Stimulated activated naive CD8-positive, alpha-beta T cell treated with anti-CD3 and anti-CD28 coated beads, Interleukin-15, amount 100 ng/mL, for 72 hours (primary cell): ENCODE results near the gene CORO2A.
"Not testable (repeated sequence)": the region's sequence is repeated elsewhere in the genome, so short reads cannot be mapped to it uniquely, and the experiment has no call there.

Experiments
- ATAC-seq: fragments of 150-1000 bp; cut with Tn5 transposase; 2 replicates; pipeline ENCODE4 v1.10.0; 2021; ENCODE audit warnings: mild to moderate bottlenecking, moderate library complexity
- DNase-seq, 2 donors: peaks; one replicate each; pipeline ENCODE4 v3.0.0; 2021 to 2022
- H3K27ac Mint-ChIP-seq, 2 donors: one replicate each; pipeline ENCODE4 v1.8.0; 2022; ENCODE audit warnings: mild to moderate bottlenecking in 2 of 2, mixed read lengths in 2 of 2, moderate library complexity in 2 of 2
- H3K27me3 Mint-ChIP-seq: one replicate; pipeline ENCODE4 v1.8.0; 2022; ENCODE audit warnings: mixed read lengths
- H3K4me1 Mint-ChIP-seq: one replicate; pipeline ENCODE4 v1.8.0; 2022; ENCODE audit warnings: mild to moderate bottlenecking, mixed read lengths
- H3K4me3 Mint-ChIP-seq, 2 donors: one replicate each; pipeline ENCODE4 v1.8.0; 2022; ENCODE audit warnings: mild to moderate bottlenecking in 2 of 2, mixed read lengths in 2 of 2, moderate library complexity in 1 of 2
- H3K9me3 Mint-ChIP-seq, 2 donors: one replicate each; pipeline ENCODE4 v1.8.0; 2022; ENCODE audit warnings: mixed read lengths in 2 of 2

CORO2A gene

DNA sequence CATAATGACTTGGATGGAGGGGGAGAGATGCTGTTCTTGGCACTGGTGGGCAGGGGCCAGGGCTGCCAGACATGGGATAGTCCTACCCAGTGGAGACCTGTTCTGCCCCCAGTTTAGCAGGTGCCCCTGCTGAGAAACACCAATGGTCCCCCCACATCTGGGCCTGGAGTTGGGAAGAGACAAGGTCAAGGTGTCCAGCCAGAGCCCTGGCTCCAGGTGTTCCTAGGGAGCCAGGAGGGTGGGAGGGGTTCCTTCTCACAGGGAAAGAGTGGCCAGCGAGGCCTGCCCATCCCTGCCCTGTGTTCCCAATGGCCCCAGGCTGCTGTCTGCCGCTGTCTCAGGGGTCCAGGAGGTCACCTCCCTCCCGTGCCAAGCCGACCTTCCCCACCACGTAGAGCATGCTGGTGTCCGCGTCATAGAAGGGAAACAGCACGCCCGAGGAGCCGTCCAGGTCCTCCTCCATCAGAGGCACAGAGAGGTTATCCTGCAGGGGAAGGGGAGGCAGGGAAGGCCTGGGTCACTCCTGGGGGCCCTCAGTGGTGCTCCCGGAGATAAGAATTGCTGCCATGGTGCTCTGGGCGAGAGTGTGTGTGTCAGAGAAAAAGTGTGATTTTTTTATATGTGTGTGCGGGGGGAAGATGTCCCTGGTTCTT is 61.7 kb downstream of the CORO2A start:
- H3K4me3 Mint-ChIP-seq = no peak overlapping the region
- H3K9me3 Mint-ChIP-seq = no peaks in the 10 kb centered on the region
- ATAC-seq (no peak), DNase-seq (no peak)
- no peaks in the 10 kb centered on the region for H3K27me3 Mint-ChIP-seq
- peak overlapping the region; percentile 64 to 80 for H3K27ac Mint-ChIP-seq
- H3K4me1 Mint-ChIP-seq = peaks cover 9% of the 10 kb centered on the region

DNA sequence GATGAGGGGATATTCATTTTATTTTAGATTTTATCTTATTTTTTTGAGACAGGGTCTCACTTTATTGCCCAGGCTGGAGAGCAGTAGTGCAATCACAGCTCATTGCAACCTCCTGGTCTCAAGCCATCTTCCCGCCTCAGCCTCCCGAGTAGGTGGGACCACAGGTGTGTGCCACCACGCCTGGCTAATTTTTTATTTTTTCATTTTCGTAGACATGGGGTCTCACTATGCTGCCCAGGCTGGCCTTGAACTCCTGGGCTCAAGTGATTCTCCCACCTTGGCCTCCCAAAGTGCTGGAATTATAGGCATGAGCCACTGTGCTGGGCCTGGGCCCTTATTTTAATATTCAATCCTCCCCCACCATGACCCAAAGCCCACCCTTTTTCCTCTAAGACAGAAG is 62.4 kb downstream of the CORO2A start:
- not testable (repeated sequence) for H3K4me1 Mint-ChIP-seq, H3K27me3 Mint-ChIP-seq, DNase-seq, H3K4me3 Mint-ChIP-seq, ATAC-seq, H3K9me3 Mint-ChIP-seq
- peak overlapping the region in 1 of 2 donors; percentile 80 for H3K27ac Mint-ChIP-seq

DNA sequence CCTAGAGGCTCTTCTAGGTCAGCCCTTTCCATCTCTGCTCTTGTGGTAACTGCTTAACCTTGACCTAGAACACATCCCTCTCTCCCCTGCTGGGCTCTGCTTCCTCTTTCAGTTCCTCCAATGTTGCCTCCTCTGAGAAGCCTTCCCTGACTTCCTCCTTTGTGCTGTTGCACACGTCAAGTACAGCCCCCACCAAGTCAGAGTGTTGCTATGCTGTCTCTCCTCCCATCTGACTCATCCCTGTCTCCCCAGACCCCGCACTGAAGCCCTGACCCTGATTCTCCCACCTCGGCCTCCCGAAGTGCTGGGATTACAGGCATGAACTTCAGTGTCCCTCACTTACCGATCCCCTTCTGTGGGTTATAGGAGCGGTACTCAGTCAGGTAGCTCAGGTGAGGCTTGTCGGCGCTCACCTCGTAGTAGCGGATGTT is 63.0 kb downstream of the CORO2A start:
- no peak overlapping the region for H3K4me3 Mint-ChIP-seq
- H3K27me3 Mint-ChIP-seq = no peaks in the 10 kb centered on the region
- peak overlapping the region; percentile 50 to 59 for H3K27ac Mint-ChIP-seq

GRCh38 chr9:98128316-98128715 is 64.1 kb downstream of the CORO2A start:
- DNase-seq (no peak), ATAC-seq (no peak)
- Mint-ChIP-seq H3K9me3 (no peaks in the 10 kb centered on the region), H3K27ac (peak overlapping the region in 1 of 2 donors; percentile 34), H3K27me3 (no peaks in the 10 kb centered on the region), H3K4me1 (peaks cover 5% of the 10 kb centered on the region), H3K4me3 (no peak overlapping the region)

More for the DNA sequence above, 63.0 kb downstream of the CORO2A start:
- ATAC-seq (no peak), DNase-seq (no peak)
- Mint-ChIP-seq H3K9me3 (no peaks in the 10 kb centered on the region), H3K4me1 (peaks cover 9% of the 10 kb centered on the region)

GRCh38 chr9:98127226-98127625 is 65.2 kb downstream of the CORO2A start:
- no peaks in the 10 kb centered on the region for H3K27me3 Mint-ChIP-seq
- H3K4me1 Mint-ChIP-seq = peaks cover 6% of the 10 kb centered on the region
- no peak for ATAC-seq
- DNase-seq = no peak
- no peak overlapping the region for H3K4me3 Mint-ChIP-seq
- no peaks in the 10 kb centered on the region for H3K9me3 Mint-ChIP-seq
- no peak overlapping the region for H3K27ac Mint-ChIP-seq

DNA sequence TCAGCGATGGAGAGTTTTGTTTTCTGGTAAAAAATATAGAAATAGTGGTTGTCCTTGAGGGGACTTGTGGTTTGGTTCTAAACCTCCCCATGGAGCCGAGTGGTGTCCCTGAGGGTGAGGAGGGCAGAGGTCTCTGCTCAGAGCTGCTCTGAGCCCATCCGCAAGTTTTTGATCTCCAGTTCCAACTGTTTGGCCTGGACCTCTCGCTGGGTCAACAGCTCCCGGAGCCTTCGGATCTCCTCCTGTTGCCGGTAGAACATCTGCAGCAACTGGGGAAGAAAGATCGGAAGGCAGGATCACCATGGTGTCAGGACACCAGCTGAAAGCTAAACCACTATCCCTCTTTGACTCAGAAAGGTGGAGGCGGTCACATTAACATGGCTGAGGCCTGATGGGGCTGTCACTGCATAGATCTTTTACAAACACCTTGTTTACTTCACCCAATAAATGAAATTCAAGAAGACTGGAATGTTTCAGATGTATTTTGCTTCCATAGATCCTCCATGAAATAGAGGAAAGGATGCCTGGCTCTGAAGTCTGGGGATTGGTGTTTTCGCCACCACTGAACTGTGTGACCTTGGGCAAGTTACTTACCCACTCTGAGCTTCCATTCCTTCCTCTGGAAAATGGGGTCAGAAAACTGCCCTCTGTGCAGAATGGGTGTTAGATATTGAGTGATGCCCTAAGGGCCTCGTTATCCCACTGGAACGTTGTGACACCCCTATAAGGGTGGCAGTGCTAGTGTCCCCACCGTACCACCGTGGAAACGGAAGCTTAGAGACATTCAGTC is 67.6 kb downstream of the CORO2A start:
- Mint-ChIP-seq H3K4me3 (no peak overlapping the region), H3K9me3 (no peaks in the 10 kb centered on the region), H3K27ac (peak overlapping the region in 1 of 2 donors; percentile 27), H3K4me1 (peaks cover 30% of the 10 kb centered on the region), H3K27me3 (no peaks in the 10 kb centered on the region)
- DNase-seq (no peak), ATAC-seq (no peak)

GRCh38 chr9:98124091-98124490 is 68.3 kb downstream of the CORO2A start:
- H3K27me3 Mint-ChIP-seq, H3K27ac Mint-ChIP-seq: not testable (repeated sequence)

GRCh38 chr9:98121058-98121457 is 71.4 kb downstream of the CORO2A start:
- DNase-seq (no peak), ATAC-seq (no peak)
- H3K27ac Mint-ChIP-seq = no peak overlapping the region
- H3K4me1 Mint-ChIP-seq = peaks cover 56% of the 10 kb centered on the region
- no peaks in the 10 kb centered on the region for H3K27me3 Mint-ChIP-seq
- H3K4me3 Mint-ChIP-seq = peak overlapping the region in 1 of 2 donors; percentile 99
- no peaks in the 10 kb centered on the region for H3K9me3 Mint-ChIP-seq

More at GRCh38 chr9:98124091-98124490, 68.3 kb downstream of the CORO2A start:
- DNase-seq, ATAC-seq, H3K4me3 Mint-ChIP-seq, H3K9me3 Mint-ChIP-seq: not testable (repeated sequence)
- H3K4me1 Mint-ChIP-seq = peaks cover 37% of the 10 kb centered on the region

GRCh38 chr9:98120476-98120875 is 72.0 kb downstream of the CORO2A start:
- peaks cover 56% of the 10 kb centered on the region for H3K4me1 Mint-ChIP-seq

GRCh38 chr9:98118640-98119601 is 73.5 kb downstream of the CORO2A start, which contains the start of gene TRIM14:
TSS of gene TRIM14 (minus strand) at chr9:98119222. CDS start at chr9:98119188, 34 bp downstream.
- Mint-ChIP-seq H3K27me3 (no peaks in the 10 kb centered on the region), H3K27ac (peak within 1 kb of the TSS; percentile 98), H3K9me3 (no peaks in the 10 kb centered on the region), H3K4me1 (peaks cover 56% of the 10 kb centered on the region), H3K4me3 (peak within 1 kb of the TSS; percentile 96 to 99)
- DNase-seq (peak; percentile 50 to 63), ATAC-seq (peak; percentile 69)

More at GRCh38 chr9:98120476-98120875, 72.0 kb downstream of the CORO2A start:
- DNase-seq = no peak
- H3K27ac Mint-ChIP-seq = peak overlapping the region in 1 of 2 donors; percentile 49
- H3K27me3 Mint-ChIP-seq = no peaks in the 10 kb centered on the region
- peak overlapping the region; percentile 96 to 99 for H3K4me3 Mint-ChIP-seq
- H3K9me3 Mint-ChIP-seq = no peaks in the 10 kb centered on the region
- ATAC-seq = no peak

GRCh38 chr9:98117984-98118639 is 74.3 kb downstream of the CORO2A start:
- H3K4me3 Mint-ChIP-seq = peak overlapping the region; percentile 96 to 99
- DNase-seq (peak; percentile 40 to 59), ATAC-seq (peak; percentile 84)
- H3K27me3 Mint-ChIP-seq = no peaks in the 10 kb centered on the region
- peaks cover 56% of the 10 kb centered on the region for H3K4me1 Mint-ChIP-seq
- no peaks in the 10 kb centered on the region for H3K9me3 Mint-ChIP-seq
- H3K27ac Mint-ChIP-seq = peak overlapping the region; percentile 98

DNA sequence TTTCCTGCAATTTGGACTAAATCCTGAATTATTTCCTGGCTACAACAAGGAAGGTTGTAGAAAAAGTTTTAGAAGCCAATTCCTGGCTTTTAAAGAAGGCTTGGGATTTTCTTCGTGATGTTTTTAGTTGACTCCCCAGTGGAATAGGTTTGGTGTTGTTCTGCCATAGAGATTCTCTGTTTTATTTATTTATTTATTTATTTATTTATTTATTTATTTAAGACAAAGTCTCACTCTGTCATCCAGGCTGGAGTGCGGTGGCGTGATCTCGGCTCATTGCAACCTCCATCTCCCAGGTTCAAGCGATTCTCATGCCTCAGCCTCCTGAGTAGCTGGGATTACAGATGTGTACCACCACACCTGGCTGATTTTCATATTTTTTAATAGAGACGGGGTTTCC is 75.3 kb downstream of the CORO2A start:
- H3K4me3 Mint-ChIP-seq = peak overlapping the region in 1 of 2 donors; percentile 99
- not testable (repeated sequence) for H3K9me3 Mint-ChIP-seq
- H3K4me1 Mint-ChIP-seq = peaks cover 49% of the 10 kb centered on the region

GRCh38 chr9:98109052-98109451 is 83.4 kb downstream of the CORO2A start:
- Mint-ChIP-seq H3K9me3 (no peaks in the 10 kb centered on the region), H3K4me3 (peak overlapping the region; percentile 2 to 62), H3K27ac (peak overlapping the region; percentile 81 to 96), H3K27me3 (no peaks in the 10 kb centered on the region), H3K4me1 (peaks cover 66% of the 10 kb centered on the region)
- DNase-seq (no peak), ATAC-seq (peak; percentile 16)

More for the DNA sequence above, 75.3 kb downstream of the CORO2A start:
- peak overlapping the region in 1 of 2 donors; percentile 40 for H3K27ac Mint-ChIP-seq
- ATAC-seq, H3K27me3 Mint-ChIP-seq, DNase-seq: not testable (repeated sequence)

DNA sequence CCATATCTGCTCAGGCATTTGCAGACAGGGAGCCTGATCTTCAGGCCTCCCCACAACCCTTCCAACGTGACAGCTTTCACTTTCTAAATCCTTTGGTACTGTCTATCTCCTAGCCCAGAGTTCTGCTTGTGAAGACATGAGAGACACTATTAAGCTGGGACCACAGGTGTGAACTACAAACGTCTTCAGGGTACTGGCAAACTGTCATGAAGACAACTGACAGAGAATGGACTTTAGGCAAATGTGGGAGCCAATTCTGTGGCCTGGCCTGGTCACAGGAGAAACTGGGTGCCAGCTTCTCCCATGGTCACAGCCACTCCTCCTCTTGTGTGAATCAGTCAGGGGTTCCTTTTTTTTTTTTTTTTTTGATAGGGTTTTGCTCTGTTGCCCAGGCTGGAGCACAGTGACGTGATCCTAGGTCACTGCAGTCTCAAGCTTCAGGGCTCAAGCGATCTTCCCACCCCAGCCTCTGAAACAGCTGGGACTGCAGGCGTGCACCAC is 83.9 kb downstream of the CORO2A start:
- ATAC-seq (peak; percentile 92), DNase-seq (peak; percentile 38 to 41)
- Mint-ChIP-seq H3K4me3 (peak overlapping the region; percentile 62 to 72), H3K4me1 (peaks cover 71% of the 10 kb centered on the region), H3K27ac (peak overlapping the region; percentile 81 to 96), H3K27me3 (no peaks in the 10 kb centered on the region), H3K9me3 (no peaks in the 10 kb centered on the region)
